Stimulated activated memory B cell treated with anti-CD40 and anti-IgM and Interleukin-4, amounts not matched to agents 10 μg/mL and 1 μg/mL and 100 μg/mL, for 72 hours (primary cell): Measurements from ENCODE around the gene GTF2H2C_2.
A peak's percentile ranks its signal among the peaks of the same experiment; 100 is the strongest.
"Not testable (repeated sequence)": the region's sequence is repeated elsewhere in the genome, so short reads cannot be mapped to it uniquely, and the experiment has no call there.

ENCODE experiments used
- ATAC-seq: fragments of 150-1000 bp; cut with Tn5 transposase; 2 replicates; pipeline ENCODE4 v1.10.0; 2021
- H3K27ac Mint-ChIP-seq: one replicate; pipeline ENCODE4 v1.8.0; 2022; ENCODE audit warnings: mild to moderate bottlenecking, mixed read lengths
- H3K27me3 Mint-ChIP-seq: one replicate; pipeline ENCODE4 v1.8.0; 2022; ENCODE audit warnings: mixed read lengths
- H3K36me3 Mint-ChIP-seq: one replicate; pipeline ENCODE4 v1.8.0; 2022; ENCODE audit warnings: mixed read lengths
- H3K4me1 Mint-ChIP-seq: one replicate; pipeline ENCODE4 v1.8.0; 2022; ENCODE audit warnings: mixed read lengths
- H3K4me3 Mint-ChIP-seq: one replicate; pipeline ENCODE4 v1.8.0; 2022; ENCODE audit warnings: mild to moderate bottlenecking, moderate library complexity, mixed read lengths
- H3K9me3 Mint-ChIP-seq: one replicate; pipeline ENCODE4 v1.8.0; 2022; ENCODE audit warnings: mixed read lengths

GTF2H2C_2 gene

DNA sequence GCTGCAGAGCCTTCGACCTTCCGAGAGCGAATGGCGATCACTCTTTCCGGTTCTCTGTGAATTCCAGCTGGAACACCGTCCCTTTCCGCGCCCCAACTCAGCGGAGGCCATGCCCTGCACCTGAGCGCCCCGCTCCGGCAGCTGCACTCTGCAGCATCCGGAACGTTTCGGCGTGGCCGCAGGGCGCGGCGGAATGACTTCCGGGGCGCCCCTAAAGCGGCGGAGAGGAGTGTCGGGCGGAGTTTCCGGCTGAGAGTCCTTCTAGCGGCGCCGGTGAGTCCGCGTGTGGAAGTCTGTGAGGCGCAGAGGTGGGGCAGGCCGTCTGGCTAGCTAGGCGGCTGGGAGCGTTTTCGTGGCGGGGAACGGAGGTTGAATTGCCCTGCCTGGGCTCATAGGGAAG, at the start of gene GTF2H2C_2:
GTF2H2C_2 (plus strand) TSS at position 252 of the 400 bp plus-strand sequence.
- ATAC-seq: peak; percentile 100
- H3K4me1 Mint-ChIP-seq, H3K27ac Mint-ChIP-seq, H3K36me3 Mint-ChIP-seq, H3K4me3 Mint-ChIP-seq, H3K9me3 Mint-ChIP-seq, H3K27me3 Mint-ChIP-seq: not testable (repeated sequence)

- not testable (repeated sequence) for H3K36me3 Mint-ChIP-seq, H3K9me3 Mint-ChIP-seq, H3K4me1 Mint-ChIP-seq, H3K27me3 Mint-ChIP-seq, H3K27ac Mint-ChIP-seq
- H3K4me3 Mint-ChIP-seq: peak overlapping the region; percentile 76
- ATAC-seq: peak; percentile 92
Observed at GRCh38 chr5:70400984-70401686, 14.0 kb upstream of the GTF2H2C_2 start.

DNA sequence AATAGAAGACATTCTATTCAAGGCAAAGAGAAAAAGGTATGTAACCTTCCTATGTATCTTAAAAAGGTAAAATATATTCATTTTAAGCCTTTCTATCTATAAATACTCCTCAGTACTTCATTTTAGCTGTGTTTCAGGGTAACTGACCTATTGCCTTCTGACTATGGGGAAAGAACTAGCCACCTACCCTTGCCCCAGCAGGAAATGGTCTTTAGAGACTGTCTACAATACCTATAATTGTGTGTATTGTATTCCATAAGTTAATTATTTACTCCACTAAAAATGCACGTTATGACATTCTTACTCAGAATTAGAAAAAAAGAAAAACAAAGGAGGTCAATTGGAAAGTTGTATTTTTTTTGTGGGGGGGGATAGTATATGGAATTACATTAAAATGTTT, 6.2 kb downstream of the GTF2H2C_2 start:
- H3K9me3 Mint-ChIP-seq, H3K27me3 Mint-ChIP-seq, H3K4me1 Mint-ChIP-seq, H3K27ac Mint-ChIP-seq, ATAC-seq, H3K4me3 Mint-ChIP-seq, H3K36me3 Mint-ChIP-seq: not testable (repeated sequence)

DNA sequence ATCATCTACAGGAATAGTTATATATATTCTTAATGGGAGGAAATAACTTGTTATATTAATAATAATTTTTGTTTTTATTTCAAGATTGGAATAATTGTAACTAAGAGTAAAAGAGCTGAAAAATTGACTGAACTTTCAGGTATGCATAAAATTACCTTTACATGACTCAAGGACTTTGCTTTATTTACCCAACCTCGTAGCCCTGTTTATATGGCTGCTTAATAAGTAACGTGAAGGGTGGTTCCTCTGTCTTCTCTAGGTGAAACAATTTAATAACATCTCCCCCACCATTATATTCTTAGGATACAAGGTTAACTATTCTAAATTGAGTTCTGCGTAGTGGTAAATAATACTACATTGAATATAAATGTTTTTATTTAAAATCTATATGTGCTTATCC, 8.0 kb downstream of the GTF2H2C_2 start:
- not testable (repeated sequence) for H3K36me3 Mint-ChIP-seq, H3K4me1 Mint-ChIP-seq, H3K4me3 Mint-ChIP-seq, H3K27ac Mint-ChIP-seq, ATAC-seq, H3K9me3 Mint-ChIP-seq, H3K27me3 Mint-ChIP-seq

GRCh38 chr5:70438518-70438917, 23.4 kb downstream of the GTF2H2C_2 start:
- H3K4me1 Mint-ChIP-seq, H3K27ac Mint-ChIP-seq, H3K9me3 Mint-ChIP-seq, H3K4me3 Mint-ChIP-seq, H3K36me3 Mint-ChIP-seq, ATAC-seq, H3K27me3 Mint-ChIP-seq: not testable (repeated sequence)

- not testable (repeated sequence) for H3K9me3 Mint-ChIP-seq, ATAC-seq, H3K27ac Mint-ChIP-seq
Observed at GRCh38 chr5:70449565-70449964, 34.4 kb downstream of the GTF2H2C_2 start.

GRCh38 chr5:70451249-70451984, 36.2 kb downstream of the GTF2H2C_2 start:
- not testable (repeated sequence) for H3K36me3 Mint-ChIP-seq, H3K9me3 Mint-ChIP-seq, H3K4me3 Mint-ChIP-seq, H3K27ac Mint-ChIP-seq, H3K27me3 Mint-ChIP-seq, ATAC-seq, H3K4me1 Mint-ChIP-seq

More at GRCh38 chr5:70449565-70449964, 34.4 kb downstream of the GTF2H2C_2 start:
- not testable (repeated sequence) for H3K27me3 Mint-ChIP-seq, H3K36me3 Mint-ChIP-seq, H3K4me1 Mint-ChIP-seq, H3K4me3 Mint-ChIP-seq

GRCh38 chr5:70457093-70457492, 41.9 kb downstream of the GTF2H2C_2 start:
- ATAC-seq: peak; percentile 97

GRCh38 chr5:70459188-70459587, 44.0 kb downstream of the GTF2H2C_2 start:
- H3K36me3 Mint-ChIP-seq, H3K9me3 Mint-ChIP-seq, H3K4me1 Mint-ChIP-seq, H3K27ac Mint-ChIP-seq, H3K4me3 Mint-ChIP-seq, ATAC-seq, H3K27me3 Mint-ChIP-seq: not testable (repeated sequence)

More at GRCh38 chr5:70457093-70457492, 41.9 kb downstream of the GTF2H2C_2 start:
- H3K36me3 Mint-ChIP-seq, H3K9me3 Mint-ChIP-seq, H3K4me1 Mint-ChIP-seq, H3K4me3 Mint-ChIP-seq, H3K27me3 Mint-ChIP-seq, H3K27ac Mint-ChIP-seq: not testable (repeated sequence)

- not testable (repeated sequence) for H3K4me3 Mint-ChIP-seq, H3K27ac Mint-ChIP-seq, H3K4me1 Mint-ChIP-seq, H3K9me3 Mint-ChIP-seq, H3K36me3 Mint-ChIP-seq, H3K27me3 Mint-ChIP-seq, ATAC-seq
Observed at GRCh38 chr5:70461984-70462383, 46.8 kb downstream of the GTF2H2C_2 start.

DNA sequence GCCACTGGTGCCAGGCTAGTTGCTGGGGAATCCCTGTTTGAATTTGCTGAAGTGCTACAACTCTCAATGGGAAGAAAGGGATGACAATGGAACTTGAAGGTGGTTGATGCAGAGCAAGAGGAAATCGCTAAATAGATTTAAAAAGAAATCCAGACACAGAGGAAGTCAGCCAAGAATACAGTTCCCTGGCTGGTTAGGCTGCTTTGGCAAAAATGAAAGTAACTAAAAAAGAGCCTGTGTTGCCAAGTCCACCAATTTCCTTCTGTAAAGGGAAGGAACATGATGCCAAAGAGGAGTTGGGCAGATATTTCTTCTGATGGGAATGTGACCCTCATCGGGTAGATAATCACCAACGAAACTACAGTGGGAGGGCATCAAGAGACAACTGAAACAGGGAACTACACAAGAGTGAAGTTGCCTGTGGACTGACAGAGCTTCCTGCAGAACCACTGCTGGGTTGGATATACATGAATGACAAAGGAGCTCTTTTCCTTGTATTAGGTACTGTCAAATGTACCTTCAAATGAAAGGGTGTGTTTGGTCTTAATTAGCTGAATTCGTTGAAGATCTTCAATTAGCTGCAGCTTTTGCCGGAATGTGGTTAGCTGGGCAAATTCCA, 49.0 kb downstream of the GTF2H2C_2 start:
- not testable (repeated sequence) for H3K27ac Mint-ChIP-seq, H3K4me3 Mint-ChIP-seq, H3K4me1 Mint-ChIP-seq, H3K9me3 Mint-ChIP-seq, H3K36me3 Mint-ChIP-seq, H3K27me3 Mint-ChIP-seq, ATAC-seq

GRCh38 chr5:70469926-70470509, 54.9 kb downstream of the GTF2H2C_2 start:
- H3K4me1 Mint-ChIP-seq, H3K27me3 Mint-ChIP-seq, ATAC-seq, H3K27ac Mint-ChIP-seq, H3K36me3 Mint-ChIP-seq, H3K9me3 Mint-ChIP-seq, H3K4me3 Mint-ChIP-seq: not testable (repeated sequence)
